ENCODE measurements around the gene BCORL1.

The BCORL1 gene

DNA sequence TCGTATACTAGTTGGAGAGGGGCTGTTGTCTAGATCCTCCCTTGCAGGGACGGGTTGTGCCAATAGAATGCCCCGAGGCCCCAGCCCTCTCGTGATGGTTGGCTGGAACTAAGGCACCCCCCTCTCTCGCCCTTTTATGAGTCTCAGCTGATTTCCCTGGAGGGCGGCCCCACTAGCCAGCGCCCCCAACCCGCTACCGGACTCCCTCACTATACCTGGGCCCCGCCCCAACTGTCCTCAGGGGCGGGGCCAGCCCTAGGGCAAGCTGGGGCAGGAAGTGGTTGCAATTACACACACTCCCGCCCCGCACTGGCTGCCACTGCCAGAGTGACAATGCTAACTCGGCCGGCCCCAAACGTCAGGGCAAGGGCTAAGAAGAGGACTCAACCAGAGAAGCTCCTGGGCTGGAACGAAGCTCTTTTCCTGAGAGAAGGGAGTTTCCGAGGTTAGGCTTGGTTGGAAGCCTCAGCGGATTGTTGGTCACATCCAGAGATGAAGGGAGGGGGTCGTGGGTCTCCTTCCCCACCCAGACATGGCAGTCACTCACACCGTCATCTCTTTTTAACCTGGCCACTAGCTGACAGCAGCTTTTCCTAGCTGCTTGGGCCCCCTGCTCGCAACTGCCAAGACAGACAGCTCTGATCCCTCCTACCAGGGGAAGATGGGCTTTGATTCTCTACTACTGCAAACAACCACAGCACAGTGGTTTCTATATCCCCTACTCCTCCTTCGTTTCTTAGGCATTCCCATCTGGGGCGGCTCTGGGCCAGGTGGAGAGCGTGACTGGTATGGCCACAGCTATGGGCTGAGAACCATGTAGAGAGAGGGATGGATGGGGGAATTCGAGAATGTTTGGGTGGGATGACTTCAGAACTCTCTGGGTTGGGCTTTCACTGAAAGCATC lies 21.0 kb upstream of the BCORL1 start:
- no peak for DNase-seq (ENCODE audit: low spot score)

DNA sequence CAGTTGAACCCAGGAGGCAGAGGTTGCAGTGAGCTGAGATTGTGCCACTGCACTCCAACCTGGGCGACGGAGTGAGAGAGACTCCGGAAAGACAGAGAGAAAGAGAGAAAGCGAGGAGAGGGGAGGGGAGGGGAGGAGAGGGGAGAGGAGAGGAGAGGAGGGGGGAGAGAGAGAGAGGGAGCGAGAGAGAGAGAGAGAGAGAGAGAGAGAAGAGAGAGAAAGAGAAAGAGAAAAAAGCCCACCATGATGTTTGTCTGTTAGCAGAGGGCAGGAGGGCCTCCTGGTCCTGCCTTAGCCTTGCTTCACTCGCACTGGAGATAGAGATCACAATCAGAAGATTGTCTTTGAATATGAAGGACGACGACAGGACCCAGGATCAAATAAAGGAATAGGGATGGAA lies 18.7 kb upstream of the BCORL1 start:
- no peak for DNase-seq (ENCODE audit: low spot score)

DNA sequence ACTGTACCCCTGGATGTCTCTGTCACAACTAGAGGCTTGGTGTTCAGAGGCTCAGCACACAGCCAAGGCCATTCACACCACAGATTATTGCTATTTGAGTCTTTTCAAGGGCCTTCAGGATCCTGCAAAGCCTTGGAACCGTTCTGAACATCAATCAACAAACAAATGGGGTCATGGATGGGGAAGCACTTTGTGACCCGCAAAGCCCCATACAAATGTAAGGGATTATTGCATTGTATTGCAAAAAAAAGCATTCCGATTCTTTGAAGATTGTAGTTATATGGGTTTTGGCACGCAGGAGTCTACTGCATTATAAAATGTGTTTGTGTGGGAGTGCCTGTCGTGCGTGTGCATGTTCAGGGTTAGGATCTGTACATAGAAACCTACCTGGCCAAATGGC lies 17.3 kb upstream of the BCORL1 start:
- no peak for DNase-seq (ENCODE audit: low spot score)

DNA sequence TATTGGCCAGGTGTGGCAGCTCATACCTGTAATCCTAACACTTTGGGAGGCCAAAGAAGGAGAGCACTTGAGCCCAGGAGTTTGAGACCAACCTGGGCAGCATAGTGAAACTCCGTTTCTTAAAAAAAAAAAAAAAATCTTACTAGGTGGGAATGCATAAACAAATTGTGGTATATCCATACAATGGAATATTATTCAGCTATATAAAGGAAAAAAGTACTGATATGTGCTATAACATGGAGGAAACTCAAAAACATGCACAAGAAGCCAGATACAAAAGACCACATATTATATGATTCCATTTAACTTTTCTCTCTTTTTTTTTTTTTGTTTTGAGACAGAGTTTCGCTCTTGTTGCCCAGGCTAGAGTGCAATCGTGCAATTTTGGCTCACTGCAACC lies 13.5 kb upstream of the BCORL1 start:
- no peak for DNase-seq (ENCODE audit: low spot score)

DNA sequence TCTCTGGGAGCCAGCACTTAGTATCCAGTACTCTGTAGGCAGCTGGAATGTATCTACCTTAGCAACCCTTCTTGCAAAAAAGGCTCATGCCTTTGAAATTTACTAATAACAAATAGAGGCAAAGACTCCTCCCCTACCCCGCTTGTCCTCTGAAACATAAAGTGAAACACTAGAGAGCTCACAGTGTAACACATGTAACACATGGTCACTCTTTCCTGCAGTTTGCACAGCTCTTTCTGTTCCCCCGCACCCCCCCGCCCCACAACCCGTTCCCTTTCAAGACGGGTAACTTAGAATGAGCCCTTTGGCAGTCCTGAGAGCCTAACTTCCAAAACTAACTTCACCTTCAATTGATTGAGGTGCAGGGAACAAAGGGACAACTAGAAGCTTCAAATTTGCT lies 6.0 kb upstream of the BCORL1 start:
- no peak for DNase-seq (ENCODE audit: low spot score)

DNA sequence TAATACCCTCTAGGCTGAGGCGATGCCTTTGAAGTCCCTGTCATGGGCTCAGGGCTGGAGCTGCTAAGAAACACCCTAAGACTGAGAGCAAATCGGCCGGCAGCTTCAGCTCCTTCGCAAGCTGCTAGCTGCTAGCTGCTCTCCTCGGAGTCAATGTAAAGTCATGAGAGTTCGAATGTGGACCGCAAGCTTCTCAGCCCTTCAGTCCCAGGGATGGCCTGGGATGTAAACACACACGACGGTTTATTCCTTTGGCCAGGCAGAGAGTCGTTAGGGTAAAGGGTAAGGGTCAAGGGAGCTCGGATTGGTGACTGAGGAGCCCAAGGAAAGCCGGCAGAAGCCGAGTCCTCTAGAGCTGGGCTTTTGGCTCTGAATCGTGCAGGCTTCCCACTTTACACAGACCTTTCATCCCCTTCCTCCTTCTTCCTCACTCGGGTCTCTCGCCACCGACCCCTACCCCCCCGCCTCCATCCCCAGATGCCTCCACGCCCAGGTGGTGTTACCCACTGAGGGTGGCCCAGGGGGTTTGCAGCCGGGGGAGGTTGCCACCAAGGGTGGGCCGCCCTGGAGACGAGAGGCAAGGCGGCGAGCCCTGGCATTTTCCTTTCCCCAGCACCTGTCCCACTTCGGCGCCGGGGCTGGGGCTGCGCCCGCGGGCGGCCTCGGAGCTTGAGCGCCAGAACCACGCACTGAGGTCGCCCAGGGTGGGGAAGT lies 3.1 kb upstream of the BCORL1 start:
- DNase-seq (ENCODE audit: low spot score) = no peak

DNA sequence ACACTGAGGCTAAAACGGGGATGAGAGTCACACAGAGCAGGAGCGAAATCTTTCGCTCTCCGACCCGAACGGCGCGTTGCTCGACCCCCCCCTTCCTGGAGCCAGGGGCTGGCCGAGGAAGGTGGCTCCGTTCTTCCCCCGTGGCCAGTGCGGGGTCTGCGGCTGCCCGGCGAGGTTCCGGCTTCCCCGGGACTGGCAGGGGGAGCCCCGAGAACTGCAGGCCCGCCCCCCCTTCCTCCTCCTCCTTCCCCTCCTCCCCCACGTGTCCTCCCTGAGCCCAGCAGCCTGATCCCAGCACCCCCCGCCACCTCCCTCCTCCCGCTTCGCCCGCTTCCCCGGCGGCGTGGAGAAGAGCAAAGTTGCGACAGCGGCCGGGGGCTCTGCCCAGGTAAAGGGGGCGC lies 2.4 kb upstream of the BCORL1 start:
- no peak for DNase-seq (ENCODE audit: low spot score)

DNA sequence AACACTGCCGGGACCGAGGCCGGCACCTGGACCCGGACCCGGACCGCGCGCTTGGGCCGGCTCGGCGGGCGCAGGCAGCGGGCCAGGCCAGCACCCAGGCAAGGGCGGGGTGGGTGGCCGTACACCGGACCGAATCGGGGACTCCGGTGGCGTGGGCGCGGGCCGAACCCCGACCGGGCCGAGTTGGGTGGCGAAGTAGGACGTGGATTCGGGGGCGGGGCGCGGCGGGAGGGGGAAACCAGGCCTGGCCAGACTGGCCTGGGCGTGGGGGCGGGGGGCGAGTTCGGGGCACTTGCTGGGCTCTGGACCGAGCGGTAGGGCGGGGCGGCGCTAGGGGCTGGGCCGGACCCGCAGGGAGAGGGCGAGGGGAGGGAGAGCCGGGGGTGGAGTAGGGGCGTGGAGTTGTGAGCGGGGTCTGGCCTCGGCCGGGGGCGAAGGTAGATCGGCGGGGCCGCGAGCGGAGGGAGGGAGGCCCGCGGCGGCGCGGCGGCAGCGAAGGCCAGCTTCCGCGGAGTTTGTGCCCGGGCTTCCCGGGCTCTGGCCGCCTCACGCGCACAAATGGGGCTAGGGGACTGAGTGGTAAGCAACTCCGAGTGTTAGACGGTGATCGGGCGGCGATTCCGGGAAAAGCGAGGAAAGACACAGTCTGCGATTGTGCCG lies 1.8 kb upstream of the BCORL1 start:
- no peak for DNase-seq (ENCODE audit: low spot score)

DNA sequence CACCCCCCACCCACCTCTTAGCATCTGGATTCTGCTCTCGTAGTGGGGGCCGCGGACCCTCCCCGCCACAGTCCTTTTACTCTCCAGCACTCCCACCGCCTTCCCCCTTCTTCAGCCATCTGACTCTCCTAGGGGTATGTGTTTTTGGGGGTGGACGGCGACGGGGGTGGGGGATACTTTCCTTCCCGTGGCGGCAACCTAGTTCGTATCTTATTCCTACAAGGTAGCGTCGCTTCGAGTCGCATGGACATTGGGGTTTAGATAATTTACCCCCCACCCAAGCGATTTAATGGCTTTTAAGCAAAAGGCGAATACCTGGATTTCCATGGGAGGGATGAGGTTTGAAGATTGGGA lies 1.3 kb upstream of the BCORL1 start:
- DNase-seq (ENCODE audit: low spot score) = no peak

DNA sequence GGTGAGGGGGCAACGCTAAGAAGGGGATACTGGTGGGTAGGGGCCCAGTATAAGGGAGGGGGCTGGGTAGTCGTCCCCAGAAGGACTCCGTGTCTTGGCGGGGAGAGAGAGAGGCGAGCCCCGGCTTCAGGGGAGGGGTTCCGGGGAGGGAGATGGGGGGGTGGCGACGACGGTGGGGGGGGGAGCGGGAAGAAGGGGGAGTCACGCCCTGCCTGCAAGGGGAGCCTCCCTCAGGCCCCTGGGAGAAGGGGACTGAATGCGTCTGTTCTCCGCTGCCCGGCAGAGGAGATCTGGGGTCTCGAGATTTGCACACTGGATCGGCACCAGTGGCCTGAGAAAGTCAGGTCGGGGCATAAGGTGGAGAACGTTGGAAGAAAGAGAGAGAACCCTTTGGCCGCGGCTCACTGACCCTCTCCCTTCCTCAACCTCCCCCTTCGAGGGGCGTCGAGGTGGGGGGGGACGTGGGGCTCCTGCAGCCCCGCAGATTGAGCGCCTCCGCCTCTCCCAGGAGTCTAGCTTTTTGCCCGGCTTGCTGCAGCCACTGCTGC lies 609 bp upstream of the BCORL1 start:
- no peak for DNase-seq (ENCODE audit: low spot score)

DNA sequence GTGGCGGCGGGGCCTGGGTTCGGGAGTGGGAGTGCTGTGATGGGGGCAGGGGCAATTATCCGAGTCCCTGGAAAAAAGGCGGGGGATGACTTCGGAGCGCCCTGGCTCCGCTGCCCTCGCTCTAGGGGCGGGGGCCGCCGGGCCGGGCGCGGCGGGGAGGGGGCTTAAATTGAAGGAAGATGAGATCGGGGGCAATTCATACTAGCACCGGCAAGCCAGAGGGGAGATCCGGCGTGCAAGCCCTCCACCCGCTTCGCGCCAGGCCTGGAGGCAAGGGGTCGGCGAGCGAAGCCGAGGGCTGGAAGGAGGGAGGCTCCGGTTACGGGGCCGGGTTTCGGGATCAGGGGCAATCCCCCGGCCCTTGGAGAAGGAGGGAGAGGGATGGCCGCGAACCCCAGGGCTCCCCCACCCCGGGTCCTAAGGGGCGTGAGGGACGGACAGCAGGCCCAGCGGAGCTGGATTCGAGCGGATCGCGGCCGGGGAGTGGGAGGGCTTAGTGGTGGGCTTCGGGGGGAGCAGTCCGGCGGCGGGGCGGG lies 1.2 kb downstream of the BCORL1 start:
- DNase-seq (ENCODE audit: low spot score) = no peak

DNA sequence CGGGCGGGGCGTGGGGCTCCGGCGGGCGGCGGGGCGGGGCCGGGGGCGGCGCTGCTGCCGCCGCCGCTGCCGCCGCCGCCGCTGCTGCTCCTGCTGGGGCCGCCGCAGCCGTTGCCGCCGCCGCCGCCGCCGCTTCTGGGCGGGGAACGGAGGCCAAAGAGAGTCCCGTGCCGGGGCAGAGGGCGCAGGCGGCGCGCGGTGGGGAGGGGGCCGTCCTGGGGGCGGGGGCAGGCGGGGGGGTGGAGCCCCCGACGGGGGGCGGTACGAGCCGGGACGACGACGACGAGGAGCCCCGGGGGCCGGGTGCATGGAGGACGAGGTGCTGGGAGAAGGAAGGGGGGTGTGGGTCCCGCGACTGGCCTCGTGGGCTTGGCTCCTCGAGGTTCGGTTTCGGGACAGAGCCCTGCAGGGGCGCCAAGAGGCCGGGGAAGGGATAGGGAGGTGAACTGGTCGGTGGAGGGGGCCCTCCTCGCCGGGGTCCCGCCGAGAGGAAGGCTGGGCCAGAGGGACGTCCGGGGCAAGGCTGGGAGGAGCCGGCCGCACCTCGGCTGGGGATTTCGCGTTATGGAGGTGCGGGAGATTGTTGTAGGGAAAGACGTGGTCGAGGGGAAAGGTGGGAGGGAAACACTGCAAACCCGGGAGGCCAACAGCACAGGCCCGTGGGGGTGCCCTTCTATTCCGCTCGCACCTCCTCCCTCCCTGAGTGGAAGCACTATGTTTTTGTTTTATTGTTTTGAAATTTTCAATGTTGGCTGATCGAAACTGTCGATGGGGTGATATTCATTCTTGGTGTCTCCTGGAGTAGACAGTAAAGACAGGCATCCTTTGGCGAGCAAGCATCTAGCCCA lies 1.9 kb downstream of the BCORL1 start:
- peak; percentile 57 for DNase-seq (ENCODE audit: low spot score)

DNA sequence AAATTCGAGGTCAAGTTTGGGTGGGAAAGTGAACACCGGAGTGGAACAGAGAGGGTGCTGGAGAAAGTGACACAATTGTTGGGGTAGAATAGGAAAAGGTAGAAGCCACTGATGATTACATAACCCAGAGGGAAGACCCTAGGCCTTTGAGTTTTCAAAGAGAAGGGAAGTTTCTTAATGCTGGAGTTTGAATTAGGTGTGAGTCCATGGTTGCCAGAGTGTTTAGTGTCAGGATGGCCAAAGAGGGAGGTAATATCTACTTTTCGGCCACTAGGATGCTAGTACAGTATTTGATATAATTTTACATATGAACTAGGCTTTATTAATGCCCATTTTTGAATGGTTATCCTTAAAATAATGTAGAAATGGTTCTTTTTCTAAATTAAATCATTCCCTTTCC lies 5.4 kb downstream of the BCORL1 start:
- DNase-seq (ENCODE audit: low spot score) = no peak

DNA sequence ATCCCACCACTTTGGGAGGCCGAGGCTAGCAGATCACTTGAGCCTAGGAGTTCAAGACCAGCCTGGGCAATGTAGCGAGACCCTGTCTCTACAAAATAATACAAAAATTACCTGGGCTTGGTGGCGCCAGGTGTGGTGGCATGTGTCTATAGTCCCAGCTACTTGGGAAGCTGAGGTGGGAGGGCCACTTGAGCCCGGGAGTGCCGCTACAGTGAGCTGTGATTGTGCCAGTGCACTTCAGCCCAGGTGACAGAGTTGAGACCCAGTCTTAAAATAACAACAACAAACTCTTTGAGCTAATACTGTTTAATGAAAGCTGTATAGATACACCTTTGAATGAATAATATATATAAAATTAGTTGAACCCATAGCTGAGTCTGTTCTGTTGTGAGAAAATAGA lies 9.7 kb downstream of the BCORL1 start:
- no peak for DNase-seq (ENCODE audit: low spot score)

DNA sequence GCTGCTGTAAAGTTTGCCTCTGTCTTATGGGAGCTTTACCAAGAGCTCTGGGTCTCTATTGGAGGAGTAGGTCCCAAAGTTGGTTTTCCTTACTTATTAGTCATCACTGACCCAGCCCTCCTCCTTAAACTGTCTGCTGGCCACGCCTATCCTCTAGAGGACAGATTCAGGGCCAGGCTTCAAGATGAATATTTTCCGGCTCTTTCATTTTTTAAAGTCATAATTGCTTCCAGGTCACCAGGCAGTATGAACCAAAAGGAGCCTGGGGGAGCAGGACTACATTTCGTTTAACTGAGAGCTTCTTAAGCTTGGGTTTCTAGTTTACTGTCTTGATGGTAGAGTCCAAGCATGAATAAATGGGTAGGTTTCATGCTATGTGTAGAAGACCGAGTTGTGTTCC lies 13.7 kb downstream of the BCORL1 start:
- DNase-seq (ENCODE audit: low spot score) = peak; percentile 68

DNA sequence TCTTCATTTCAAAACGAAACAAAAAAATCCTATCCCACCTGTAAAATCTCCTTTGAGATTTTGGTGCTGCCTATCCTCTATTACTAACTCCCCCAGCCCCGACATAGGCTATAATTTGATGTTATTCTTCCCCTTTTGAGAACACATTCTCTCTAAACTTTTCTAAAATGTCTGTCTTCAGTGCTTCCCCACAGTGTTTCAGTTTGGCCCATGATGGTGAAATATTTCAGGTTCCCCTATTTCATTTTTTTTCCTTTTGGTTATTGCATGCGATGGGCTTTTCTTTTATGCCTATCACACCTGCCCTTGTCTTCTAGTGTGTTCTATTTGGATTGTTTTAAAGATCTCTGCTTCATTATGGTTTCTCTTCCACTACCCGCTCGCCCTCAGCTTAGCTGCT lies 14.7 kb downstream of the BCORL1 start:
- DNase-seq (ENCODE audit: low spot score) = no peak

DNA sequence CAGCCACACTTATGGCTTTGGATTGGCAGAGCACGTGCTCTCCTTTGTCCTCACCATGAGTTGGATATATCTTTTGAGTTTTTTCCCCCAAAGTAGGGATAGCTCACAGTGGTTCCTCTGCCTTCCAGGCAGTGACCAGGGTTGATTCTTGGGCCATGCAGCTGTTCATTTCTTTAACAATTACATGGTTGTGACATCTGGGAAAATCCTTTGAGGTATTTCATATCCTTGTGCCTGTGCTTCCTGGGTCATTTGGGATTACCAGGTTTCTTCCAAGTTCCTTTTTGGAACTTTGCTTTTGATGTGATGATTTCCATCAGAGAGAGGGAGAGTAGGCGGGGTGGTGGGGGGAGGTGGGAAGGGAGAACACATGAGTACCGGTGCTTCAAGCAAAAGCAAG lies 15.6 kb downstream of the BCORL1 start:
- DNase-seq (ENCODE audit: low spot score) = no peak

DNA sequence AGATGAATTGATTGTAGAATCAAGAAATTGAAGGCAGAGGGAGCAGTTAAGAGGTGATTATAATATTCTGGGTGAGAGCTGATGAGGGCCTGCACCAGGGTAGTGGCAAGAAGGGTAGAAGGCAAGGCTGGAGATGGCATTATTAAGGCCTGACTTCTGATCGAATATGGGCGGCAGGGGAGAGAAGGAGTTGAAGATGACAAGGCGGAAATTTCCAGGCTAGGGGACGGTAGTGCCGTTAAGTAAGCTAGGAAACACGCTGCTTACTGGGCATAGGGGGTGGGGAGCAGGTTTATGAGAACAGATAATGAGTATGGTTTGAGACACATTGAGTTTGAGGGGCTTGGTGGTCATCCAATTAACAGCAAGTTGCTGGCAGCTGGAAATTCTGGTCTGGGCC lies 19.5 kb downstream of the BCORL1 start:
- DNase-seq (ENCODE audit: low spot score) = no peak

DNA sequence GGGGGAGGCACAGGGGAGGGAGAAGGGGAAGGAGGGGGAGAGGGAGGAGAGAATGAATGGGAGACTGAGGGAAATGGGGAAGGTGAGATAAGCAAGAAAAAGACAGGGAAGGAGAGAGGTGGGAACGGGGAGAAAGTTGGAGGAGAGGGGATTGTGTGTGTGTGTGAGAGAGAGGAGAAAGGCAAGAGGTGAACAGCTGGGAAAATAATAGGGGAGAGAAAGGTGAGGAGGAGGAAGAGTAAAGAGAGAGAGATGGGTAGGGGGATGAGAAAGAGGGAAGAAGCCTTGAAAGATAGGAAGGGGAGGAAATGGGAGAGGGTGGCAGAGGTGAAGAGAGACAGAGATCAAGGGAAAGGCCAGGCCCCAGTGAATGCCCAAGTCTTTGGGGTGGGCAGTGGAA lies 20.1 kb downstream of the BCORL1 start:
- no peak for DNase-seq (ENCODE audit: low spot score)

DNA sequence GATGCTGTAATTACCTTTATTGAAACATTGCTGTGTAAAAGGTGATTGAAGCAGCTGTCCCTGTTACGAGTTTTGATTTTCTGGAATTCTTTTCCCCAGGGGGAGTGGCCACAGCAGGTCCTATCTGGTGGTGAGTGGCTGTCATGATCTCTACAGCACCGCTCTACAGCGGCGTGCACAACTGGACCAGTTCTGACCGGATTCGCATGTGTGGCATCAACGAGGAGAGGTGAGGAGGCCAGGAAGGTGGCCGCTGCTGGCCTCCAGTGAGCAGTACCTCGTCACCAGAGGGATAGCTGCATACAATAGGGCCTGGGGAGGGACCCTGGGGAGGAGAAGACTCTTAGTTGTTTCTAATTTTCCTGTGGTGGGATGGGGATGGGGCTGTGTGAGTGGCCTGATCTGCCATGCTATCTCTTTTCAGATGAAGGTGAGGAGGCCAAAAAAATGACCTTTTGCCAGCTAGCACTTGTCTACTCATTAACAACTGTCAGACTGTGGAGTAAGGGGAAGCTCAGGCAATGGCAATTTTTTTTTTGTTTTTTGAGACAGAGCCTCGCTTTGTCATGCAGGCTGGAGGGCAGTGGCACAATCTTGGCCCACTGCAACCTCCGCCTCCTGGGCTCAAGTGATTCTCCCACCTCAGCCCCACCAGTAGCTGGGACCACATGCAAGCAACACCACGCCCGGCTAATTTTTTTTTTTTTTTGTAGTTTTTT lies 22.8 kb downstream of the BCORL1 start:
- no peak for DNase-seq (ENCODE audit: low spot score)

DNA sequence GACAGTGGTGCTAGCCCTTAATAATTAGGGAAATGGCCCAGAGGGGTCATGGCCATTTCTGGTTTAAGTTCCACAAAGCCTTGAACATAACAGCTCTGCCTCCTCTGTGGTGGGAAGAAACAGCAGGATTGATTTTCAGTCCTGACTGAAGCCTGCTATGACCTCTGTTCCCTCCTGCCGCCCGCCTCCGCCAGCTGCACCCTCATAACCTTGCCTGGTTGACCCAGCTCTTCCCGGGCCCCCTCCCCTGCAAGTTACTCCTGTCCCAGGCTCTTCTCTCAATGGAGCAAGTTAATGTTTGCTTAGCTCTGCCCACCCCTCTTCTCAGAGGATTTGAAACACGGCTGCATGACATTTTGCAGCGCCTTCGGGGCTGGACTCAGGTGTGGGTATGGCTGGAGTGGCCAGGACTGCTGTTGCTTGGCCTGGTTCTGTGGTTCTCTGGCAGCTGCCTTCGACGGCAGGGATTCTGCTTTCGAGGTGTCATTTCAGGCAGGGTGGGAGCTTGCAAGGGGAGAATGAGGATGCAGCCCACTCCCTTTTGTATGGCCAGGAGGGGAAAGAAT lies 27.3 kb downstream of the BCORL1 start:
- no peak for DNase-seq (ENCODE audit: low spot score)

Measured in hepatic stellate cell (primary cell).